Measurements from ENCODE around the gene C22orf23. TPM values are rescaled to one million over a fixed set of nuclear protein-coding genes. Genes with fewer than 3 reads are reported as not detected.
A peak's percentile ranks its signal among the peaks of the same experiment; 100 is the strongest.

Gene C22orf23
- total and polyA plus RNA-seq, 9 donors = 0.18 to 15.2 (median 8.7) TPM

DNA sequence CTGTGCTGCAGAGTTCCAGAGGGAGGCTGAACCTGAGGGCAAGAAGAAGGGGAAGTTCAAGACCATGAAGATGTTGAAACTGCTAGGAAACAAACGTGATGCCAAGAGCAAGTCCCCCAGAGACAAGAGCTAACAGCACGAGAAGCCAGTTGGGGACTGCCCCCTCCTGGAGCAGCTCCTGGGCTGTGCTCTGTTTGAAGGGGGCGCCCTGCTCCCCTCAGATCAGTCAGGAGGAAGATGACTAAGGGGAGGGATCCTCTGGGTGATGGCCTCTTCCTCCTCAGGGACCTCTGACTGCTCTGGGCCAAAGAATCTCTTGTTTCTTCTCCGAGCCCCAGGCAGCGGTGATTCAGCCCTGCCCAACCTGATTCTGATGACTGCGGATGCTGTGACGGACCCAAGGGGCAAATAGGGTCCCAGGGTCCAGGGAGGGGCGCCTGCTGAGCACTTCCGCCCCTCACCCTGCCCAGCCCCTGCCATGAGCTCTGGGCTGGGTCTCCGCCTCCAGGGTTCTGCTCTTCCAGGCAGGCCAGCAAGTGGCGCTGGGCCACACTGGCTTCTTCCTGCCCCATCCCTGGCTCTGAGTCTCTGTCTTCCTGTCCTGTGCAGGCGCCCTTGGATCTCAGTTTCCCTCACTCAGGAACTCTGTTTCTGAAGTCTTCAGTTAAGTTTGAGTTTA, 12.6 kb downstream of the C22orf23 start:
- 54% methylated on average over 11 of the region's 12 CpGs for WGBS (ENCODE audit: insufficient coverage)
- no peak overlapping the region for H3K4me3 ChIP-seq (ENCODE audit: low read length)
- no peaks in the 10 kb centered on the region for H3K9me3 ChIP-seq (replicated peaks; ENCODE audit: control insufficient read depth, low read depth, low read length)
- peaks cover 54% of the 10 kb centered on the region for H3K36me3 ChIP-seq (ENCODE audit: control insufficient read depth, insufficient read depth, low read length)
- H3K27ac ChIP-seq (ENCODE audit: low read length) = no peak overlapping the region
- H3K27me3 ChIP-seq (ENCODE audit: control insufficient read depth, insufficient read depth, low read length) = no peaks in the 10 kb centered on the region
- H3K4me1 ChIP-seq (ENCODE audit: control insufficient read depth, insufficient read depth, low read length) = no peaks in the 10 kb centered on the region
- DNase-seq = no peak

DNA sequence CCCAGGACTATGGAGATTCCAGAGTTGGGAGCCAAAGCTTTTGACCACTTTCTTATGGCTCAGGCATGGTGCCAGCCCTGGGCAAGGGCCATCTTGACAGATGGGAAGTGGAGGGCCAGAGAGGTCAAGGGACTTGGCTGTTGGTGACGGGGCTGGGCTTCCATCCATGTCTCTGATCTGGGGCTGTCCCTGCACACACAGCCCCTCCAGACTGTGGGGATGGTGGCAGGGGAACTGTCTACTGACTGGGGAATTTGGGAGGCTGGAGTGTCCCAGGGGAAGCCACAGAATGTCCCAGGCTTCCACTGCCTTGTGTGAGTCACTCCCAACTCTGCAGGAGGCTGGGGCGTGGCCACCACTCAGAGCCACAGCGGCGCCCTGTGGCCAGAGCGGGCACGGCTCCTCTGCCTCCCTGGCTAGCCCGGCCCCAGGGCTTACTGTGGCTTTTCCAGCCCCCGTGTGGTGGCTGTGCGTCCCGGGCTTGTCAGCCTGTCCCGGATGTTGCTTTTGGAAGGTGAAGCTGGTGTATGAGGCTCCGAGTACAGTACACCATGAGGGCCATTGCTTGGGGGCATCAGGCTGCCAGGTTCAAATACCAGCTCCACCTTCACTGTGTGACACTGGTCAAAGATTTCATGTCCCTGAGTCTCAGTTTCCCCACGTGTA, 19.6 kb downstream of the C22orf23 start:
- WGBS (ENCODE audit: insufficient coverage) = 7% methylated on average over 6 of the region's 13 CpGs
- DNase-seq = peak; percentile 82
- Histone ChIP-seq H3K4me3 (ENCODE audit: low read length) (no peak overlapping the region), H3K9me3 (replicated peaks; ENCODE audit: control insufficient read depth, low read depth, low read length) (no peaks in the 10 kb centered on the region), H3K27ac (ENCODE audit: low read length) (peak overlapping the region; percentile 65), H3K27me3 (ENCODE audit: control insufficient read depth, insufficient read depth, low read length) (no peaks in the 10 kb centered on the region), H3K36me3 (ENCODE audit: control insufficient read depth, insufficient read depth, low read length) (peaks cover 63% of the 10 kb centered on the region), H3K4me1 (ENCODE audit: control insufficient read depth, insufficient read depth, low read length) (peaks cover 11% of the 10 kb centered on the region)

DNA sequence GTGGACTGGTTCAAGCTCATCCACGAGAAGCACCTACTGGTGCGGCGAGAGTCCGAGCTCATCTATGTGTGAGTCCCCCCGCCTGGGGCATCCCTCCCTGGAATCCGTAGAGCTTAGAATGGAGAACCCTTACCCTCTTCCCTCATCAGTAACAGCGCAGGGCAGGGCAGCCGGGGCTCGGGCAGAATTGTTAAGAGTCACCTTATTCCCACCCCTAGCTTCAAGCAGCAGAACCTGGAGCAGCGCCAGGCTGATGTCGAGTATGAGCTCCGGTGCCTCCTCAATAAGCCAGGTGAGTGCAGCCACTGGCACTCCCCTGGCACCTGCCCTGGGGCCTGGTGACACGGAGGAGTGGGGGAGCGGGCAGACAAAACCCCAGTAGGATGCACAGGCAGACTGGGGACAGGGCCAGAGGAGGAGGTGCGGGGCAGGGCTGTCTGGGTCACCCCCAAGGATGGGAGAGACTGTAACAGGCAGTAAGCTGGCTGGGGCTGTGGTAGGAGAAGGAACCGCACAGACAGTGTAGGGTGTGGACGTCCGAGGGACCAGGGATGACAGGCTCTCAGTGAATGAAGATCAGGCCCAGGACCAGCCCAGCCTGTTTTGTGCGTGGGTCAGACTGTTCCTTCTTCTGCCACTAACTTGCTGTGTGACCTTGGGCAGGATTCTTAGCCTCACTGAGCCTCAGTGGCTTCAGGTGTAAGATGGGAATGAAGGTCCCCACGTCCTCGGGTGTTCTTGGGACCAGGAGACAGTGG, 20.4 kb downstream of the C22orf23 start:
- no peaks in the 10 kb centered on the region for H3K27me3 ChIP-seq (ENCODE audit: control insufficient read depth, insufficient read depth, low read length)
- peaks cover 68% of the 10 kb centered on the region for H3K36me3 ChIP-seq (ENCODE audit: control insufficient read depth, insufficient read depth, low read length)
- DNase-seq = no peak
- H3K4me3 ChIP-seq (ENCODE audit: low read length) = no peak overlapping the region
- WGBS (ENCODE audit: insufficient coverage) = 79% methylated on average over 19 of the region's 21 CpGs
- H3K4me1 ChIP-seq (ENCODE audit: control insufficient read depth, insufficient read depth, low read length) = peaks cover 11% of the 10 kb centered on the region
- H3K27ac ChIP-seq (ENCODE audit: low read length) = peak overlapping the region; percentile 35
- no peaks in the 10 kb centered on the region for H3K9me3 ChIP-seq (replicated peaks; ENCODE audit: control insufficient read depth, low read depth, low read length)

DNA sequence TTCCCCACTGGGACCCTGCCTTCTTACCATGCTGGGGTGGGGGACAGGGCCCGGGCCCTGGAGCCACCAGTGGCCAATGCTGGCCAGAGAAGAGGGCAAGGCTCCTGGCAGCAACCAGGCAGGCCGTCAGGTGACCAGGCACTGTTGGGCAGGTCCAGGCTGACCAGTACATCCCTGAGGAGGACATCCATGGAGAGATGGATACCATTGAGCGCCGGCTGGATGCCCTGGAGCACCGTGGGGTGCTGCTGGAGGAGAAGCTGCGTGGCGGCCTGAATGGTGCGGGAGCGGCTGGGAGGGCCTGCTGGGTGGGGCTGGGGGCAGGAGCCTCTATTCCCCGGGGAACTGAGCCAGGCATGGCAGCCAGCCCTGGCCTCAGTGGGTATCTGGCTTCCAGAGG, 21.0 kb downstream of the C22orf23 start:
- Histone ChIP-seq H3K9me3 (replicated peaks; ENCODE audit: control insufficient read depth, low read depth, low read length) (no peaks in the 10 kb centered on the region), H3K27ac (ENCODE audit: low read length) (no peak overlapping the region)
- DNase-seq = no peak

DNA sequence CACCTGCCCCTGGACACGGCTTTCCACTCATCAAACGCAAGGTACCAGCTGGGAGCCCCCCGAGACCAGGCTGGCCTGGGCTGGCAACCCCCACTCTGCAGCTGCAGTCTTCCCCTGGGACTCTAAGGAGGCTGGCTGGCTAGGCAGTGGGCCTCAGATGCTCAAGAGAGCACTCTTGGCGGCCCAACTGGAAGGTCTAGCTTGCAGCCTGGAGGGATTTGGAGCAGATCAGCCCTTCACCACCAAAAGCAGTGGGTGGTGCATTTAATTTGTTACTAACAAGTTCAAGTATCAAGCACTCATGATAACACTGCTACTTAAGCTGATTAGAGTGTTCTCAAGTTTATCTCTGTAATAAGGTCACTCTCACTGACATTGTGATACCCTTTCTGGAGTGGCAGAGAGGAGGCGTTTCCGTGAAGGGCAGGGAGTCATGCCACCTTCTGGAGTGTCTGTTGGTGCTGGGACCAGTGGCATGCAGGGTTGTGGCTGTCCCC, 21.5 kb downstream of the C22orf23 start:
- Histone ChIP-seq H3K4me3 (ENCODE audit: low read length) (no peak overlapping the region), H3K9me3 (replicated peaks; ENCODE audit: control insufficient read depth, low read depth, low read length) (no peaks in the 10 kb centered on the region), H3K4me1 (ENCODE audit: control insufficient read depth, insufficient read depth, low read length) (peaks cover 11% of the 10 kb centered on the region), H3K36me3 (ENCODE audit: control insufficient read depth, insufficient read depth, low read length) (peaks cover 70% of the 10 kb centered on the region), H3K27ac (ENCODE audit: low read length) (no peak overlapping the region), H3K27me3 (ENCODE audit: control insufficient read depth, insufficient read depth, low read length) (no peaks in the 10 kb centered on the region)
- WGBS (ENCODE audit: insufficient coverage) = 55% methylated on average over 3 of the region's 6 CpGs
- no peak for DNase-seq

More for the DNA sequence above, 21.0 kb downstream of the C22orf23 start:
- Histone ChIP-seq H3K36me3 (ENCODE audit: control insufficient read depth, insufficient read depth, low read length) (peaks cover 66% of the 10 kb centered on the region), H3K4me3 (ENCODE audit: low read length) (no peak overlapping the region), H3K27me3 (ENCODE audit: control insufficient read depth, insufficient read depth, low read length) (no peaks in the 10 kb centered on the region), H3K4me1 (ENCODE audit: control insufficient read depth, insufficient read depth, low read length) (peaks cover 11% of the 10 kb centered on the region)
- WGBS (ENCODE audit: insufficient coverage) = 76% methylated on average over 6 of the region's 10 CpGs

DNA sequence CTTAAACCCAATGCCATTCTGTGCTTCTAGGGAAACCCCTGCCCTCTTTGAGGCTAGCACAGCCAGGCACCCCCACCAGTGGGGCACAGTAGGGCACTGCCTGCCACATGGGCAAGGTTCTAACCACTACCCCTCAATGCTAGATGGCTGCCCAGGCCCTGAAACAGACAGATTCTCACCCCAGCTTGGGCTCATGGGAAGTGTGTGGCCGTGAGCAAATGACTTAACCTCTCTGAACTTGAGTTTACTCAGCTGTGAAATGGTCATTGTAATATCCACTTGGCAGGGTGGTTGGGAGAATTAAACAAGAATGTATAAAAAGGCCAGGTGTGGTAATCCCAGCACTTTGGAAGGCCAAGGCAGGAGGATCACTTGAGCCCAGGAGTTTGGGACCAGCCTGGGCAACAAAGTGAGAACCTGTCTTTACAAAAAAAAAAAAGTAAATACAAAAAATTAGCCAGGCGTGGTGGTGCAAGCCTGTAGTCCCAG, 22.4 kb downstream of the C22orf23 start:
- Histone ChIP-seq H3K27ac (ENCODE audit: low read length) (no peak overlapping the region), H3K36me3 (ENCODE audit: control insufficient read depth, insufficient read depth, low read length) (peaks cover 73% of the 10 kb centered on the region), H3K4me1 (ENCODE audit: control insufficient read depth, insufficient read depth, low read length) (peaks cover 11% of the 10 kb centered on the region), H3K9me3 (replicated peaks; ENCODE audit: control insufficient read depth, low read depth, low read length) (no peaks in the 10 kb centered on the region), H3K27me3 (ENCODE audit: control insufficient read depth, insufficient read depth, low read length) (no peaks in the 10 kb centered on the region), H3K4me3 (ENCODE audit: low read length) (no peak overlapping the region)
- WGBS (ENCODE audit: insufficient coverage) = 90% methylated on average over 2 of the region's 2 CpGs
- no peak for DNase-seq

DNA sequence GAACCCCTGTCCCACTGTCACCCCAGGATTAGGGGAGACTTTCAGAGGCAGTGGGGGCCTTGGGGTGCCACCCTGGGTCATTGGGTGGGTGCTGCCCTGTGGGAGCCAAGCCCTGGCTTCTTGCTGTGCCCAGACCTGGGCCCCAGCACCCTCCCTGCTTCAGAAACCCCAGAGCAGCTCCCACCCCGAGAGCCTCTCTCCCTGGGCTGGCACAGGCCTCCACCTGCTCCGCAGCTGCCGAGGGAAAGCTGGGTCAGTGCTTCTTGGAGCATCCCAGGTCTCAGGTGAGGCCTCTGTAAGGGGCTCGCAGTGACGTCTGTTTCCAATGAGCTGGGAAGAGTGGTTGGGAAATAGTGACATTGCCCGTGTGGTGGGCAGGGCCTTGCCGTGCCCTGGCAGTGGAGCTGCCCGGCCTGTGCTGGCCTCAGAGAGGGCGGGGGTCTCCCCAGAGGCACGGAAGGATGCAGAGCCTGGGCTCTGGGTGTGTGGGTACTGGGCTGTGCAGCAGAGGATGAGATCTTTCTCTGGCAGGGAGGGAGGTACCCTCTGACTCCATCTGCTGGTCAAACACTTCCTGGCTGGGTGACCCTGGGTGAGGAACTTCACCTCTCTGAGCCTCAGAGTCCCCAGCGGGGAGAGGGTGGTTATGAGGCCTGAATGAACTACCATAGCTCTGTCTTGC, 23.0 kb downstream of the C22orf23 start:
- Histone ChIP-seq H3K4me3 (ENCODE audit: low read length) (no peak overlapping the region), H3K36me3 (ENCODE audit: control insufficient read depth, insufficient read depth, low read length) (peaks cover 77% of the 10 kb centered on the region), H3K4me1 (ENCODE audit: control insufficient read depth, insufficient read depth, low read length) (peaks cover 11% of the 10 kb centered on the region), H3K27me3 (ENCODE audit: control insufficient read depth, insufficient read depth, low read length) (no peaks in the 10 kb centered on the region), H3K9me3 (replicated peaks; ENCODE audit: control insufficient read depth, low read depth, low read length) (no peaks in the 10 kb centered on the region), H3K27ac (ENCODE audit: low read length) (no peak overlapping the region)
- DNase-seq = no peak
- 75% methylated on average over 10 of the region's 11 CpGs for WGBS (ENCODE audit: insufficient coverage)

DNA sequence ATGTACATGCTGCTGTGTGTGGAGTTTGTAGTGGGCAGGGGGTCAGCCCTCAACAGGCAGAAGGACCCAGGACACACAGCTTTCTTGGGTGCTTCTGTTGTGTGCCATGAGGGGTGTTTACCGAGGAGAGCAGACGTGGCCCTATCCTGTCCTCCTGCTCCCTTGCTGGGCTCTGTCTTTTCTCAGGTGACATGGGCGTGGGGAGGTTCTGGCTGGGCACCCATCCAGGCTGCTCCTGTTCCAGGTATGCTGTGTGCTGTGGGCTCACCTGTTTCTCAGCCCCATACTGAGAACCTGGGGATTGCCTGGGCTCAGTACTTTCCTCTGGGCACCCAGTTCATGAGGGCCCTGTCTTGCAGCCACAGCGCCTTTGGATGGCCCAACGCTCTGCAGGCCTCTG, 24.0 kb downstream of the C22orf23 start:
- no peak for DNase-seq
- 85% methylated on average over 5 of the region's 5 CpGs for WGBS (ENCODE audit: insufficient coverage)
- H3K27ac ChIP-seq (ENCODE audit: low read length) = no peak overlapping the region
- H3K36me3 ChIP-seq (ENCODE audit: control insufficient read depth, insufficient read depth, low read length) = peaks cover 87% of the 10 kb centered on the region
- no peak overlapping the region for H3K4me3 ChIP-seq (ENCODE audit: low read length)
- H3K4me1 ChIP-seq (ENCODE audit: control insufficient read depth, insufficient read depth, low read length) = peaks cover 15% of the 10 kb centered on the region
- no peaks in the 10 kb centered on the region for H3K9me3 ChIP-seq (replicated peaks; ENCODE audit: control insufficient read depth, low read depth, low read length)
- no peaks in the 10 kb centered on the region for H3K27me3 ChIP-seq (ENCODE audit: control insufficient read depth, insufficient read depth, low read length)

DNA sequence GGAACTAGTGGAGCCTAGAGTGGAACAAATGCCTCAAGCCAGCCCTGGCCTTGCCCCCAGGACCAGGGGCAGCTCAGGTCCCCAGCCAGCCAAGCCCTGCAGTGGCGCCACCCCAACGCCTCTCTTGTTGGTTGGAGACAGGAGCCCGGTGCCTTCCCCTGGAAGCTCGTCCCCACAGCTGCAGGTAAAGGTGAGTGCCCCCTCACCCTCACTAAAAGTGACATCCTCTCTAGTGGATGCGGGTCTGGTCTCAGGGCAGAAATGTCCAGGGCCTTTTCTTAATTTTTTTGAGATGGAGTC, 25.8 kb downstream of the C22orf23 start:
- Histone ChIP-seq H3K36me3 (ENCODE audit: control insufficient read depth, insufficient read depth, low read length) (peaks cover 83% of the 10 kb centered on the region), H3K4me3 (ENCODE audit: low read length) (no peak overlapping the region), H3K27me3 (ENCODE audit: control insufficient read depth, insufficient read depth, low read length) (no peaks in the 10 kb centered on the region), H3K27ac (ENCODE audit: low read length) (no peak overlapping the region), H3K4me1 (ENCODE audit: control insufficient read depth, insufficient read depth, low read length) (peaks cover 4% of the 10 kb centered on the region), H3K9me3 (replicated peaks; ENCODE audit: control insufficient read depth, low read depth, low read length) (no peaks in the 10 kb centered on the region)
- DNase-seq = no peak
- 92% methylated on average over 4 of the region's 5 CpGs for whole genome bisulfite sequencing (ENCODE audit: insufficient coverage)

Data from muscle of leg (tissue), 11 donors.